Kidney tubule cell (primary cell): ENCODE data around the gene SH3RF3.

Experiments
- DNase-seq: peaks from one replicate; pipeline ENCODE4 v3.0.0-alpha.2; 2018; ENCODE audit warnings: low spot score

SH3RF3 gene

GRCh38 chr2:109264595-109265328 lies 135.8 kb downstream of the SH3RF3 start:
- DNase-seq = no peak

GRCh38 chr2:109265369-109265768 lies 136.4 kb downstream of the SH3RF3 start:
- no peak for DNase-seq

GRCh38 chr2:109265953-109266352 lies 136.9 kb downstream of the SH3RF3 start:
- no peak for DNase-seq

- DNase-seq = no peak
Observed at GRCh38 chr2:109266496-109266895, 137.5 kb downstream of the SH3RF3 start.

GRCh38 chr2:109266998-109267854 lies 138.2 kb downstream of the SH3RF3 start:
- DNase-seq = peak; percentile 21

- no peak for DNase-seq
Observed at GRCh38 chr2:109268916-109269315, 139.9 kb downstream of the SH3RF3 start.

GRCh38 chr2:109269706-109270504 lies 140.9 kb downstream of the SH3RF3 start:
- peak; percentile 49 for DNase-seq

GRCh38 chr2:109270505-109271312 lies 141.7 kb downstream of the SH3RF3 start:
- no peak for DNase-seq

GRCh38 chr2:109271920-109272319 lies 142.9 kb downstream of the SH3RF3 start:
- DNase-seq = no peak

- no peak for DNase-seq
Observed at GRCh38 chr2:109272461-109272860, 143.5 kb downstream of the SH3RF3 start.

GRCh38 chr2:109275120-109276012 lies 146.4 kb downstream of the SH3RF3 start:
- DNase-seq = no peak

GRCh38 chr2:109277406-109277805 lies 148.4 kb downstream of the SH3RF3 start:
- DNase-seq = no peak

GRCh38 chr2:109279243-109279860 lies 150.3 kb downstream of the SH3RF3 start:
- peak; percentile 57 for DNase-seq

- DNase-seq = no peak
Observed at GRCh38 chr2:109280804-109281203, 151.8 kb downstream of the SH3RF3 start.

GRCh38 chr2:109282360-109282759 lies 153.4 kb downstream of the SH3RF3 start:
- DNase-seq = no peak

- no peak for DNase-seq
Observed at GRCh38 chr2:109282865-109283264, 153.9 kb downstream of the SH3RF3 start.

- peak; percentile 17 for DNase-seq
Observed at GRCh38 chr2:109284826-109285225, 155.8 kb downstream of the SH3RF3 start.

- DNase-seq = peak; percentile 78
Observed at GRCh38 chr2:109285244-109285651, 156.2 kb downstream of the SH3RF3 start.

- DNase-seq = no peak
Observed at GRCh38 chr2:109287413-109287812, 158.4 kb downstream of the SH3RF3 start.

- no peak for DNase-seq
Observed at GRCh38 chr2:109287838-109288237, 158.8 kb downstream of the SH3RF3 start.
